Cardiac muscle cell (in vitro differentiated cells and primary cell): ENCODE results near the gene IFNG-AS1. TPM values are rescaled to one million over a fixed set of nuclear protein-coding genes. Genes with fewer than 3 reads are reported as not detected.

ENCODE experiments used
- DNase-seq, 2 donors: peaks; one replicate each; pipeline versions ENCODE4 v3.0.0 to v3.0.0-alpha.2; 2010 to 2017; ENCODE audit warnings: low read depth in 1 of 2, low spot score in 1 of 2
- H3K27ac ChIP-seq: fragments of 200-600 bp; sonication (generic); 2 replicates; pipeline ENCODE4 v1.5.1; 2016
- H3K27me3 ChIP-seq: fragments of 200-600 bp; sonication (generic); 2 replicates; pipeline ENCODE4 v1.6.0; 2016; ENCODE audit warnings: control low read depth
- H3K36me3 ChIP-seq: fragments of 200-600 bp; sonication (generic); 2 replicates; pipeline ENCODE4 v1.5.1; 2016; ENCODE audit warnings: control low read depth
- H3K4me1 ChIP-seq: fragments of 200-600 bp; sonication (generic); 2 replicates; pipeline ENCODE4 v1.8.1; 2017; ENCODE audit warnings: low read depth, mild to moderate bottlenecking, mixed run types
- H3K4me3 ChIP-seq: fragments of 200-600 bp; sonication (generic); 2 replicates; pipeline ENCODE4 v1.5.1; 2016; ENCODE audit warnings: mild to moderate bottlenecking
- H3K9me3 ChIP-seq: fragments of 200-600 bp; sonication (generic); 2 replicates; pipeline ENCODE4 v1.5.1; 2017; ENCODE audit warnings: low read depth, mild to moderate bottlenecking, control low read depth
- polyA plus RNA-seq: library from polyadenylated mRNA; unstranded; fragments of >200 nt; fragmentation: Nextera tagmentation; extraction: Ambion mirVana; gene quantifications from 2 replicates; pipeline ENCODE4 v1.2.1, GENCODE V29; 2016
- total RNA-seq: library from RNA; depleted of rRNA; stranded (reverse); fragments of >200 nt; gene quantifications from 2 replicates; pipeline ENCODE4 v1.2.3, GENCODE V29; 2016
- TF ChIP-seq, protein P1 (sequence below): IDR thresholded peaks from 2 replicates; pipeline ENCODE4 v1.5.1; 2012; ENCODE audit warnings: low read depth, mild to moderate bottlenecking, low read length

IFNG-AS1 gene
- total and polyA plus RNA-seq, 2 experiments from 2014 or later: 0.39 TPM; not detected in 1

DNA sequence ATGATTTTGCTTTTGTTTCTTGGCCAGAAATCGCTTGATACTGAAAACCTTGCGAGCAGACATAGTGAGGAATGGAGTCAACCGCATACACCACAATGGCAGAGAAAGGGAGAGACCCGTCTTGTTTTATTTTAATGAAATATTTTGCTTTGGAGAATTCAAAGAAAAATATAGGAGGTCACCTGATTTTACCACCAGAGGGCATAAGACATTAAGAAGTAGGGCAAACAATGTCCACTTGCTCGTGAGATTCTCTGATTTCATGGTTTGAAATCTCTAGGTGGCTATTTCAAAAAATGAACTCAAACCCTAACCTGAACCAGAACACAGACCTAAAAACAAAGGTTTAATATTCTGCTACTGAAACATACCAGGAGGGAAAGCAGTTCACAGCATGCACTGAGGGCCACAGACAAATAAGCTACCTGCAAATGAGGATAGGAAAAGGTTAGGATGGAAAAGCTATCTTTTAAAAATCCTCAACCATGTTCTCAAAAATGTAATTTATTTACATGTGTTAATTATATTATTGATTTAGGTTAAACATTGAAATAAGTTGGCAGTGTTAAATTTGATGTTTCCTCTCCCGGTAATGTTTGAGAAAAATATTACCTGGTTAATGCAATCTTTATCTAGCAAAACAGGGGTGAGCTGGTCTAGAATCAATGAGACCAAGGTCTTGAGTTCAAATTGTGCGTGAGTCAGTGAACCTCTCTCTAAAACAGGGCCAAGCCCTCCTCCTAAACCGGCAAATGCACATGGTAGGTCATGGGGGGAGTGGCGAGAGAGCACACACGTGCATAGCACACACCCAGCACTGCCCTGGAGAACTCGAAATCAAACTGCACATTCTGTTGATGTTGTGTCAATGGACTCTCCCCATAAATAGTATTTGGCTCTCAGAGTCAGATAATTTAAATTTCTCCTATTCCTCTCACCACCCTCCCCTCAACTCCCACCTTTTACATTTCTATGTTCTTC, 12.5 kb downstream of the IFNG-AS1 start:
- H3K27me3 ChIP-seq: no peaks in the 10 kb centered on the region
- no peak overlapping the region for H3K27ac ChIP-seq
- no peak overlapping the region for H3K4me3 ChIP-seq
- H3K9me3 ChIP-seq: no peaks in the 10 kb centered on the region
- no peaks in the 10 kb centered on the region for H3K4me1 ChIP-seq
- DNase-seq: peak; percentile 27 to 28
- H3K36me3 ChIP-seq: no peaks in the 10 kb centered on the region
- TF ChIP-seq, protein P1, sequence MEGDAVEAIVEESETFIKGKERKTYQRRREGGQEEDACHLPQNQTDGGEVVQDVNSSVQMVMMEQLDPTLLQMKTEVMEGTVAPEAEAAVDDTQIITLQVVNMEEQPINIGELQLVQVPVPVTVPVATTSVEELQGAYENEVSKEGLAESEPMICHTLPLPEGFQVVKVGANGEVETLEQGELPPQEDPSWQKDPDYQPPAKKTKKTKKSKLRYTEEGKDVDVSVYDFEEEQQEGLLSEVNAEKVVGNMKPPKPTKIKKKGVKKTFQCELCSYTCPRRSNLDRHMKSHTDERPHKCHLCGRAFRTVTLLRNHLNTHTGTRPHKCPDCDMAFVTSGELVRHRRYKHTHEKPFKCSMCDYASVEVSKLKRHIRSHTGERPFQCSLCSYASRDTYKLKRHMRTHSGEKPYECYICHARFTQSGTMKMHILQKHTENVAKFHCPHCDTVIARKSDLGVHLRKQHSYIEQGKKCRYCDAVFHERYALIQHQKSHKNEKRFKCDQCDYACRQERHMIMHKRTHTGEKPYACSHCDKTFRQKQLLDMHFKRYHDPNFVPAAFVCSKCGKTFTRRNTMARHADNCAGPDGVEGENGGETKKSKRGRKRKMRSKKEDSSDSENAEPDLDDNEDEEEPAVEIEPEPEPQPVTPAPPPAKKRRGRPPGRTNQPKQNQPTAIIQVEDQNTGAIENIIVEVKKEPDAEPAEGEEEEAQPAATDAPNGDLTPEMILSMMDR: peak; percentile 33

DNA sequence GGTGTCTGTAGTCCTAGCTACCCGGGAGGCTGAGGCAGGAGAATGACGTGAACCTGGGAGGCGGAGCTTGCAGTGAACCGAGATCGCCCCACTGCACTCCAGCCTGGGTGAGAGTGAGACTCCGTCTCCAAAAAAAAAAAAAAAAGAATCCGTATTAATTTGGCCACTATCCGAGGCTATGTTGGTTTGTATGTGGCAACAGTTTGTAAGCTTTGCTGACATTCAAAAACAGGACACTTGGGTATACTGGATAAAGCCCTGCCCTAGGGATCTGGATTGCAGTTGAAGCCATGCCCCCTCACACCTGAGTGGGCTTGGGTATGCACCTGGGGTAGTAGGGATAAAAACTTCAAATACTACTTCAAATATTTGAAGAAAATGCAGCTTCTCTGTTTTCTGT, 14.5 kb downstream of the IFNG-AS1 start:
- no peak overlapping the region for H3K27ac ChIP-seq
- TF ChIP-seq, protein P1: no peak
- no peak overlapping the region for H3K4me3 ChIP-seq
- no peaks in the 10 kb centered on the region for H3K9me3 ChIP-seq
- H3K27me3 ChIP-seq: no peaks in the 10 kb centered on the region
- no peak for DNase-seq
- no peaks in the 10 kb centered on the region for H3K36me3 ChIP-seq
- H3K4me1 ChIP-seq: no peaks in the 10 kb centered on the region

DNA sequence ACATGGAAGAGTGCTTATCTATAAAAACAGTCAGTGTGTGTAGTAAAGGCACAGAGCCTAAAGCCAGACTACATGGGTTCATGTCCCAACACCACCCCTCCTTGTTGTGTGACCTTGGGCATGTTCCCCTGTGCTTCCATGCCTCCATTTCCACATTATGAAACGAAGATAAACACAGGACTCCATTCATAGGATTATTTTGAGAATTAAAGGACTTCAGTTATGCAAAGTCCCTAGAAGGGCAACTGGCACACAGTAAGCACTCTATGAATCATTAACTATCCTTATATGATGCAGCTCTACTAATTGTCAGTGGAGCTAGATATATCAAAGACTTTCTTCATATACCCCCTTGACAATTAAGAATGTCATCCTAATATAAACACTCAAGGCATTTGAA, 17.8 kb downstream of the IFNG-AS1 start:
- no peak for DNase-seq
- H3K4me3 ChIP-seq: no peak overlapping the region
- H3K27me3 ChIP-seq: no peaks in the 10 kb centered on the region
- no peaks in the 10 kb centered on the region for H3K4me1 ChIP-seq
- TF ChIP-seq, protein P1: no peak
- no peaks in the 10 kb centered on the region for H3K36me3 ChIP-seq
- no peaks in the 10 kb centered on the region for H3K9me3 ChIP-seq
- no peak overlapping the region for H3K27ac ChIP-seq

DNA sequence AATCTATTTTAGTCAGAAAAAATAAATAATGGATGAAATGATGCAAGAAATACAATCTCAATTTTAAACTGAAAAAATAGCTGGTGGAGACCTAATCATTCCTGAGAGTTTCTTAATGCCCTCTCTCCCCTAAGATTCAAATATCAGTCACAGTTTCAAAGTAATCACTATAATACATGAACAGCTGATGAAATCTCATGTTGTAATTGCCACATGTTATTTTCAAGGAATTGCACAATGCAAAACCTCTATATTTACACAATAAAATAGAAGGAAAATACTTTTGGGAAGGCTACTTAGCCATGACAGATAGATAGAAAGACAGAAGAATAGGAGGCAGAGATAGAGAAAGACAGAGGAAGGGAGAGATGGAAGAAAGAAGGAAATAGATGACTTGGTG, 18.2 kb downstream of the IFNG-AS1 start:
- Histone ChIP-seq H3K9me3 (no peaks in the 10 kb centered on the region), H3K36me3 (no peaks in the 10 kb centered on the region), H3K27ac (no peak overlapping the region), H3K4me1 (no peaks in the 10 kb centered on the region), H3K27me3 (no peaks in the 10 kb centered on the region), H3K4me3 (no peak overlapping the region)
- TF ChIP-seq, protein P1: no peak
- peak in 1 of 2 donors; percentile 36 for DNase-seq

DNA sequence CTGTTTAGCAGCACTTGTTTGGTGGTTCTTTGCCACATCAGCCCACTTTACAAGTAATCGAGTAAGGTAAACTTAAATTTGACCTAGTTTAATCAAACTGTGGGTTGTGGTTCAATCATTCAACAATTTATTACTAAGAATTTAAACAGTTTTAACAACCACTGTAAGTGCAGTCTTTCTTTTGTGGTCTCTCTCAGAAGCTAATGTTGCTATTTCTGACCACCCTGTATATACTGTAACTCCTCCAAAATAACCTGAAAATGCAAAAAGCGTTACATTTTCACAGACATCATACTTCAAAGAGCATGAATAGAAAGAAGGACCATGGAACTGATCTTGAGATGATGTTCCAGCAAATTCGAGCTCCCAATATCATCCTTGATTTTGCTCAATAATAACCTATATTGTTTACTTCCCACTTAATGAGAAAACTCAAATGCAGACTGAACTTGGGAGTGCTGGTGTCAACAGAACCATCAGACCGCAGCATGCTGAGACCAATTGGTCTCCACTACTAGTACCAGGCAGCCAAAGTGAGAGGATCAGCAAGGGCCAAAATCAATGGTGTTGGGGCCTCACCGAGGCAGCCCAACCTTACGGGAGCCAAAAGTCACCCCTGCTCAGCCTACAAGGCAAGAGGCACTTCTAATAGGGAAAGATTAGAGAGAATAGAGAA, 22.1 kb downstream of the IFNG-AS1 start:
- TF ChIP-seq, protein P1: no peak
- H3K27me3 ChIP-seq: no peaks in the 10 kb centered on the region
- no peaks in the 10 kb centered on the region for H3K36me3 ChIP-seq
- DNase-seq: no peak
- H3K4me1 ChIP-seq: no peaks in the 10 kb centered on the region
- H3K9me3 ChIP-seq: no peaks in the 10 kb centered on the region
- no peak overlapping the region for H3K4me3 ChIP-seq
- H3K27ac ChIP-seq: no peak overlapping the region
